Non-pigmented ciliary epithelial cell (primary cell): Measurements from ENCODE around the gene CRPPA.

Experiments used
- DNase-seq: peaks from one replicate; pipeline ENCODE4 v3.0.0-alpha.2; 2010; ENCODE audit warnings: low read depth

Gene CRPPA

GRCh38 chr7:16422917-16423316 is 1.6 kb upstream of the CRPPA start:
- no peak for DNase-seq

GRCh38 chr7:16422103-16422435 is 731 bp upstream of the CRPPA start:
- no peak for DNase-seq

GRCh38 chr7:16420649-16421332 is 547 bp downstream of the CRPPA start:
- DNase-seq, result peak; percentile 66

- no peak for DNase-seq
Measured at GRCh38 chr7:16420329-16420648, 1.0 kb downstream of the CRPPA start.

- DNase-seq, result no peak
Measured at GRCh38 chr7:16419859-16420258, 1.5 kb downstream of the CRPPA start.

- no peak for DNase-seq
Measured at GRCh38 chr7:16419126-16419525, 2.2 kb downstream of the CRPPA start.

- no peak for DNase-seq
Measured at GRCh38 chr7:16417906-16418305, 3.4 kb downstream of the CRPPA start.

- DNase-seq, result peak; percentile 55
Measured at GRCh38 chr7:16416289-16417282, 4.8 kb downstream of the CRPPA start.

GRCh38 chr7:16412274-16413254 is 8.8 kb downstream of the CRPPA start:
- DNase-seq, result no peak

GRCh38 chr7:16411391-16411790 is 9.9 kb downstream of the CRPPA start:
- DNase-seq, result no peak

- DNase-seq, result no peak
Measured at GRCh38 chr7:16409777-16410176, 11.6 kb downstream of the CRPPA start.

- DNase-seq, result no peak
Measured at GRCh38 chr7:16404636-16405035, 16.7 kb downstream of the CRPPA start.

GRCh38 chr7:16403475-16403874 is 17.9 kb downstream of the CRPPA start:
- no peak for DNase-seq

GRCh38 chr7:16402940-16403339 is 18.4 kb downstream of the CRPPA start:
- no peak for DNase-seq

GRCh38 chr7:16402091-16402490 is 19.2 kb downstream of the CRPPA start:
- no peak for DNase-seq

GRCh38 chr7:16400893-16401275 is 20.5 kb downstream of the CRPPA start:
- no peak for DNase-seq

GRCh38 chr7:16399916-16400892 is 21.1 kb downstream of the CRPPA start:
- DNase-seq, result no peak

GRCh38 chr7:16399265-16399831 is 22.0 kb downstream of the CRPPA start:
- no peak for DNase-seq

GRCh38 chr7:16398146-16399017 is 23.0 kb downstream of the CRPPA start:
- no peak for DNase-seq
